SK-N-SH (cell line): Measurements from ENCODE around the gene AGMO. TPM values are rescaled to one million over a fixed set of nuclear protein-coding genes. Genes with fewer than 3 reads are reported as not detected.

Source experiments
- CTCF ChIA-PET: fragments of 300-600, 350-600 bp; formaldehyde crosslinking; extraction: SDS; loops from one replicate; lab custom pipeline; 2021; lab: Yijun Ruan, JAX
- POLR2A ChIA-PET: fragments of 350-600 bp; sonication (Branson Sonifier 250); formaldehyde crosslinking; extraction: SDS; loops from one replicate; lab custom pipeline; 2020; ENCODE audit warnings: antibody characterized with exemption, inconsistent platforms; lab: Yijun Ruan, JAX
- DNase-seq: peaks from one replicate; pipeline ENCODE4 v3.0.0; 2012
- H2AFZ ChIP-seq: fragments of 200-600 bp; sonication (generic); 2 replicates; pipeline ENCODE4 v1.8.1; 2016; ENCODE audit warnings: antibody characterized with exemption, mild to moderate bottlenecking, low read depth
- H3F3A ChIP-seq: fragments of 200-600 bp; sonication (generic); replicated peaks from 2 replicates; pipeline ENCODE3; 2016; ENCODE audit warnings: antibody characterized with exemption, mild to moderate bottlenecking; ENCODE audit not compliant: insufficient read depth
- H3K27ac ChIP-seq, 2 experiments: fragments of 200-500 bp in 1 of 2; fragments of 200-600 bp in 1 of 2; sonication (Bioruptor generic) in 1 of 2; sonication (generic), shearing (Covaris generic) in 1 of 2; 2 replicates each; pipeline versions ENCODE4 v1.5.1 to v1.6.1; 2014 to 2016; ENCODE audit warnings: low read depth in 2 of 2, inconsistent platforms in 1 of 2, low read length in 1 of 2, mild to moderate bottlenecking in 1 of 2, mixed read lengths in 1 of 2
- H3K27me3 ChIP-seq: fragments of 200-600 bp; sonication (generic), shearing (Covaris generic); 2 replicates; pipeline ENCODE4 v1.6.1; 2016; ENCODE audit warnings: mixed run types; ENCODE audit not compliant: insufficient read depth
- H3K36me3 ChIP-seq, 2 experiments: fragments of 200-500 bp in 1 of 2; fragments of 200-600 bp in 1 of 2; sonication (Bioruptor generic) in 1 of 2; sonication (generic) in 1 of 2; replicated peaks in 1 of 2; 2 replicates each; pipeline versions ENCODE3 to v1.5.1; 2014 to 2016; ENCODE audit warnings: low read length in 1 of 2, mild to moderate bottlenecking in 1 of 2; ENCODE audit not compliant: insufficient read depth in 2 of 2, control insufficient read depth in 1 of 2
- H3K4me1 ChIP-seq, 2 experiments: fragments of 200-500 bp in 1 of 2; fragments of 200-600 bp in 1 of 2; sonication (Bioruptor generic) in 1 of 2; sonication (generic), shearing (Covaris generic) in 1 of 2; 2 replicates each; pipeline versions ENCODE4 v1.5.1 to v1.6.1; 2014 to 2016; ENCODE audit warnings: low read depth in 1 of 2, low read length in 1 of 2, mixed run types in 1 of 2; ENCODE audit not compliant: insufficient read depth in 2 of 2, control insufficient read depth in 1 of 2
- H3K4me2 ChIP-seq: fragments of 200-600 bp; sonication (generic), shearing (Covaris generic); 2 replicates; pipeline ENCODE4 v1.6.1; 2017; ENCODE audit warnings: mixed run types
- H3K4me3 ChIP-seq, 2 experiments: fragments of 200-500 bp in 1 of 2; fragments of 200-600 bp in 1 of 2; sonication (Bioruptor generic) in 1 of 2; sonication (generic), shearing (Covaris generic) in 1 of 2; 2 replicates each; pipeline versions ENCODE4 v1.5.1 to v1.8.1; 2014 to 2016; ENCODE audit warnings: low read depth in 2 of 2, inconsistent platforms in 1 of 2, low read length in 1 of 2, mild to moderate bottlenecking in 1 of 2, mixed read lengths in 1 of 2, moderate library complexity in 1 of 2
- H3K79me2 ChIP-seq: fragments of 200-600 bp; sonication (generic); 2 replicates; pipeline ENCODE4 v1.8.1; 2017; ENCODE audit warnings: mild to moderate bottlenecking; ENCODE audit not compliant: insufficient read depth
- H3K9ac ChIP-seq: fragments of 200-600 bp; sonication (generic); 2 replicates; pipeline ENCODE4 v1.6.1; 2017; ENCODE audit warnings: mixed run types
- H3K9me2 ChIP-seq: fragments of 200-600 bp; sonication (generic); 2 replicates; pipeline ENCODE4 v1.6.1; 2017; ENCODE audit warnings: mixed run types
- H3K9me3 ChIP-seq: fragments of 200-600 bp; sonication (generic); 2 replicates; pipeline ENCODE4 v1.6.1; 2017; ENCODE audit warnings: mixed run types, mild to moderate bottlenecking, moderate library complexity
- H4K20me1 ChIP-seq: fragments of 200-600 bp; sonication (generic); 2 replicates; pipeline ENCODE4 v1.6.1; 2017; ENCODE audit warnings: mild to moderate bottlenecking, mixed run types; ENCODE audit not compliant: insufficient read depth
- CHD2 ChIP-seq: fragments of 150-350 bp; IDR thresholded peaks from 2 replicates; pipeline ENCODE4 v1.6.1; 2018; ENCODE audit warnings: low read length; ENCODE audit not compliant: partially characterized antibody
- EP300 ChIP-seq, 2 experiments: IDR thresholded peaks; 2 replicates each; pipeline versions ENCODE4 v1.4.0 to v1.6.1; 2012; ENCODE audit warnings: borderline replicate concordance in 1 of 2, low read depth in 1 of 2, low read length in 1 of 2
- EZH2phosphoT487 ChIP-seq: fragments of 200-600 bp; sonication (generic); IDR thresholded peaks from 2 replicates; pipeline ENCODE4 v1.6.1; 2017; ENCODE audit warnings: low read depth, mixed run types, mild to moderate bottlenecking, antibody characterized with exemption, moderate library complexity, borderline replicate concordance
- FOXJ3 ChIP-seq: sonication (generic); formaldehyde crosslinking; IDR thresholded peaks from 2 replicates; pipeline ENCODE4 v1.5.1; 2020; ENCODE audit warnings: mild to moderate bottlenecking, missing genetic modification reagents
- FOXM1 ChIP-seq: IDR thresholded peaks from 2 replicates; pipeline ENCODE4 v1.4.0; 2012; ENCODE audit warnings: low read depth, mild to moderate bottlenecking
- JUND ChIP-seq: IDR thresholded peaks from 2 replicates; pipeline ENCODE4 v1.4.0; 2012
- MXI1 ChIP-seq: IDR thresholded peaks from 2 replicates; pipeline ENCODE4 v1.6.1; 2012; ENCODE audit warnings: mild to moderate bottlenecking, low read depth, low read length, improper control_type of control experiment
- NFIC ChIP-seq: IDR thresholded peaks from 2 replicates; pipeline ENCODE4 v1.4.0; 2012; ENCODE audit warnings: borderline replicate concordance
- POLR2AphosphoS5 ChIP-seq: IDR thresholded peaks from 2 replicates; pipeline ENCODE4 v1.6.1; 2012; ENCODE audit warnings: low read depth, low read length
- RAD21 ChIP-seq: IDR thresholded peaks from 2 replicates; pipeline ENCODE4 v1.6.1; 2012; ENCODE audit warnings: mild to moderate bottlenecking, low read length
- RCOR1 ChIP-seq: fragments of 150-350 bp; IDR thresholded peaks from 2 replicates; pipeline ENCODE4 v1.6.1; 2017; ENCODE audit warnings: antibody characterized with exemption, low read length
- RFX5 ChIP-seq: IDR thresholded peaks from 2 replicates; pipeline ENCODE4 v1.6.1; 2012; ENCODE audit warnings: mild to moderate bottlenecking, improper control_type of control experiment, low read length
- WGBS: methylation state at CpG from one replicate; pipeline ENCODE4 v1.1.6; 2017; ENCODE audit warnings: low lambda C conversion rate; 5-methylcytosine and 5-hydroxymethylcytosine counted together
- polyA plus RNA-seq, 3 experiments: library from polyadenylated mRNA; depleted of rRNA; stranded (reverse); fragments of >200 nt; gene quantifications; 2 replicates each; pipeline ENCODE4 v1.2.3, GENCODE V29; 2012
- TF ChIP-seq, protein P1 (sequence below): fragments of 150-350 bp; IDR thresholded peaks from 2 replicates; pipeline ENCODE4 v1.6.1; 2017; ENCODE audit warnings: antibody characterized with exemption, low read length, low read depth, borderline replicate concordance
- TF ChIP-seq, protein P2 (sequence below): fragments of 200-600 bp; sonication (generic); IDR thresholded peaks from 2 replicates; pipeline ENCODE4 v1.6.1; 2017; ENCODE audit warnings: antibody characterized with exemption, mild to moderate bottlenecking, moderate library complexity
- TF ChIP-seq, protein P3 (sequence below): IDR thresholded peaks from 2 replicates; pipeline ENCODE4 v1.4.0; 2012; ENCODE audit warnings: low read depth, borderline replicate concordance
- TF ChIP-seq, protein P4 (sequence below): IDR thresholded peaks from 2 replicates; pipeline ENCODE4 v1.6.1; 2012; ENCODE audit warnings: mild to moderate bottlenecking, low read depth, low read length, moderate library complexity
- TF ChIP-seq, protein P5 (sequence below): IDR thresholded peaks from 2 replicates; pipeline ENCODE4 v1.4.0; 2012; ENCODE audit warnings: low read depth, borderline replicate concordance

Gene AGMO
- polyA plus RNA-seq, 1 of the 3 experiments (the other 2 are of a cell fraction): 0.05 TPM

DNA sequence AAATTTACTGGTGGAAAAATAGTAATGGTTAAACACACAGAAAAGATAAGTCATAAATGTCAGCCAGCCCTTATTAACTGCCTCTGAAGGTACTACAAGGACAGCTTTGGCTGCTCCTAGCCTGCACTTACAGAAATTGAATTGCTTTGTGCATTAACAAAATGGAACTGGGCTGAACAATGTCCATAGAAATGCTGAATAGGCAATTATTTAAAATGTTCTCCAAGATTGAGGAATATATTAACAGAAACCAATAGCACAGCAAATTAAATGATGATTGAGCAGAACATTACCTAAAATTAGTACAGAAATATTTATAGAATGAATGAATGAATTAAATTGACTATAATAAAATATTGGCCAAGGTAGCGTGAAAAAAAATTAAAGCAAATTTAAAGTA, 42.4 kb upstream of the AGMO start:
- POLR2A ChIA-PET: interaction anchor here (0.6 kb wide), 1 partner anchor 9 kb away, joined by 5 read pairs; no protein-coding TSS in a partner anchor
- CTCF ChIA-PET: interaction anchor here (0.7 to 1.4 kb wide), 3 partner anchors 8 to 17 kb away, joined by 3 read pairs; no protein-coding TSS in a partner anchor
- WGBS: 67% methylated on average over 1 of the region's 1 CpG
- H3K4me2 ChIP-seq: no peak overlapping the region
- no peak overlapping the region for H3K4me3 ChIP-seq
- TF ChIP-seq EZH2phosphoT487 (no peak), NFIC (no peak)
- TF ChIP-seq, protein P1, sequence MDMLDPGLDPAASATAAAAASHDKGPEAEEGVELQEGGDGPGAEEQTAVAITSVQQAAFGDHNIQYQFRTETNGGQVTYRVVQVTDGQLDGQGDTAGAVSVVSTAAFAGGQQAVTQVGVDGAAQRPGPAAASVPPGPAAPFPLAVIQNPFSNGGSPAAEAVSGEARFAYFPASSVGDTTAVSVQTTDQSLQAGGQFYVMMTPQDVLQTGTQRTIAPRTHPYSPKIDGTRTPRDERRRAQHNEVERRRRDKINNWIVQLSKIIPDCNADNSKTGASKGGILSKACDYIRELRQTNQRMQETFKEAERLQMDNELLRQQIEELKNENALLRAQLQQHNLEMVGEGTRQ: no peak
- TF ChIP-seq, all 33 proteins: peak for 0
- no peaks in the 10 kb centered on the region for H3K36me3 ChIP-seq
- no peaks in the 10 kb centered on the region for H3K27me3 ChIP-seq
- no peak overlapping the region for H3K9ac ChIP-seq
- no peak overlapping the region for H3K27ac ChIP-seq
- H3K79me2 ChIP-seq: no peaks in the 10 kb centered on the region
- no peak overlapping the region for H2AFZ ChIP-seq
- H4K20me1 ChIP-seq: no peaks in the 10 kb centered on the region
- peaks cover 4% of the 10 kb centered on the region; the same call in 1 of the 2 replicates for H3K9me2 ChIP-seq
- H3K9me3 ChIP-seq: no peaks in the 10 kb centered on the region
- no peaks in the 10 kb centered on the region; a peak in 2 of 4 replicates for H3K4me1 ChIP-seq
- no peaks in the 10 kb centered on the region for H3F3A ChIP-seq
- no peak for DNase-seq

DNA sequence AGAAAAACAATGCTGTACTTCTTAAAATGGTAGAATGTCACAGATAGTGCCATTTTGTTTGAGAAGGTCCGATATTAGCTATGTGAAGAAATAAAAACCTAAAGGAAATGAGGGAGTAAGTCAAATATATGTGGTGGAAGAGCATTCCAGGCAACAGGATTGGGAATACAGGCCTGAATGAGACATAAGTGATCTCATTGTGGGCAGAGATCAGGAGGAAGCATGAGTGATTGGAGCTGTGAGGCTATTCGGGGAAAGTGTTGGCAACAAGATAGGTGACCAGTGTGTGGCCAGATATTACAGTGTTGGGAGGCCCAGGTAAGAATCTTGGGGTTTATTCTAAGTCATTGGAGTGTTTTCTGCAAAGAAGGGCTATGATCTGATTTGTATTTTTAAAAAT, 41.3 kb upstream of the AGMO start:
- Histone ChIP-seq H3K79me2 (no peaks in the 10 kb centered on the region), H3K9me2 (peaks cover 4% of the 10 kb centered on the region; the same call in 1 of the 2 replicates), H3K4me1 (no peaks in the 10 kb centered on the region; a peak in 2 of 4 replicates), H3K27me3 (no peaks in the 10 kb centered on the region), H3K27ac (no peak overlapping the region), H4K20me1 (no peaks in the 10 kb centered on the region), H3F3A (no peaks in the 10 kb centered on the region), H2AFZ (no peak overlapping the region), H3K9ac (no peak overlapping the region), H3K9me3 (no peaks in the 10 kb centered on the region), H3K4me3 (no peak overlapping the region), H3K4me2 (no peak overlapping the region), H3K36me3 (no peaks in the 10 kb centered on the region)
- WGBS: 16% methylated on average over 2 of the region's 2 CpGs
- TF ChIP-seq FOXM1 (no peak), RFX5 (no peak), EZH2phosphoT487 (no peak), POLR2AphosphoS5 (no peak), CHD2 (no peak), JUND (no peak), RAD21 (no peak), RCOR1 (no peak), FOXJ3 (CRISPR knock-in tag) (no peak), EP300 (IDR thresholded peaks at IDR 0.05; ENCODE audit: borderline replicate concordance in 1 of 2, low read depth in 1 of 2, low read length in 1 of 2) (no peak), MXI1 (no peak)
- TF ChIP-seq, protein P2, sequence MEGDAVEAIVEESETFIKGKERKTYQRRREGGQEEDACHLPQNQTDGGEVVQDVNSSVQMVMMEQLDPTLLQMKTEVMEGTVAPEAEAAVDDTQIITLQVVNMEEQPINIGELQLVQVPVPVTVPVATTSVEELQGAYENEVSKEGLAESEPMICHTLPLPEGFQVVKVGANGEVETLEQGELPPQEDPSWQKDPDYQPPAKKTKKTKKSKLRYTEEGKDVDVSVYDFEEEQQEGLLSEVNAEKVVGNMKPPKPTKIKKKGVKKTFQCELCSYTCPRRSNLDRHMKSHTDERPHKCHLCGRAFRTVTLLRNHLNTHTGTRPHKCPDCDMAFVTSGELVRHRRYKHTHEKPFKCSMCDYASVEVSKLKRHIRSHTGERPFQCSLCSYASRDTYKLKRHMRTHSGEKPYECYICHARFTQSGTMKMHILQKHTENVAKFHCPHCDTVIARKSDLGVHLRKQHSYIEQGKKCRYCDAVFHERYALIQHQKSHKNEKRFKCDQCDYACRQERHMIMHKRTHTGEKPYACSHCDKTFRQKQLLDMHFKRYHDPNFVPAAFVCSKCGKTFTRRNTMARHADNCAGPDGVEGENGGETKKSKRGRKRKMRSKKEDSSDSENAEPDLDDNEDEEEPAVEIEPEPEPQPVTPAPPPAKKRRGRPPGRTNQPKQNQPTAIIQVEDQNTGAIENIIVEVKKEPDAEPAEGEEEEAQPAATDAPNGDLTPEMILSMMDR: no peak
- TF ChIP-seq, protein P3, sequence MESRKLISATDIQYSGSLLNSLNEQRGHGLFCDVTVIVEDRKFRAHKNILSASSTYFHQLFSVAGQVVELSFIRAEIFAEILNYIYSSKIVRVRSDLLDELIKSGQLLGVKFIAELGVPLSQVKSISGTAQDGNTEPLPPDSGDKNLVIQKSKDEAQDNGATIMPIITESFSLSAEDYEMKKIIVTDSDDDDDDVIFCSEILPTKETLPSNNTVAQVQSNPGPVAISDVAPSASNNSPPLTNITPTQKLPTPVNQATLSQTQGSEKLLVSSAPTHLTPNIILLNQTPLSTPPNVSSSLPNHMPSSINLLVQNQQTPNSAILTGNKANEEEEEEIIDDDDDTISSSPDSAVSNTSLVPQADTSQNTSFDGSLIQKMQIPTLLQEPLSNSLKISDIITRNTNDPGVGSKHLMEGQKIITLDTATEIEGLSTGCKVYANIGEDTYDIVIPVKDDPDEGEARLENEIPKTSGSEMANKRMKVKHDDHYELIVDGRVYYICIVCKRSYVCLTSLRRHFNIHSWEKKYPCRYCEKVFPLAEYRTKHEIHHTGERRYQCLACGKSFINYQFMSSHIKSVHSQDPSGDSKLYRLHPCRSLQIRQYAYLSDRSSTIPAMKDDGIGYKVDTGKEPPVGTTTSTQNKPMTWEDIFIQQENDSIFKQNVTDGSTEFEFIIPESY: no peak
- TF ChIP-seq, protein P1: no peak
- TF ChIP-seq, protein P4, sequence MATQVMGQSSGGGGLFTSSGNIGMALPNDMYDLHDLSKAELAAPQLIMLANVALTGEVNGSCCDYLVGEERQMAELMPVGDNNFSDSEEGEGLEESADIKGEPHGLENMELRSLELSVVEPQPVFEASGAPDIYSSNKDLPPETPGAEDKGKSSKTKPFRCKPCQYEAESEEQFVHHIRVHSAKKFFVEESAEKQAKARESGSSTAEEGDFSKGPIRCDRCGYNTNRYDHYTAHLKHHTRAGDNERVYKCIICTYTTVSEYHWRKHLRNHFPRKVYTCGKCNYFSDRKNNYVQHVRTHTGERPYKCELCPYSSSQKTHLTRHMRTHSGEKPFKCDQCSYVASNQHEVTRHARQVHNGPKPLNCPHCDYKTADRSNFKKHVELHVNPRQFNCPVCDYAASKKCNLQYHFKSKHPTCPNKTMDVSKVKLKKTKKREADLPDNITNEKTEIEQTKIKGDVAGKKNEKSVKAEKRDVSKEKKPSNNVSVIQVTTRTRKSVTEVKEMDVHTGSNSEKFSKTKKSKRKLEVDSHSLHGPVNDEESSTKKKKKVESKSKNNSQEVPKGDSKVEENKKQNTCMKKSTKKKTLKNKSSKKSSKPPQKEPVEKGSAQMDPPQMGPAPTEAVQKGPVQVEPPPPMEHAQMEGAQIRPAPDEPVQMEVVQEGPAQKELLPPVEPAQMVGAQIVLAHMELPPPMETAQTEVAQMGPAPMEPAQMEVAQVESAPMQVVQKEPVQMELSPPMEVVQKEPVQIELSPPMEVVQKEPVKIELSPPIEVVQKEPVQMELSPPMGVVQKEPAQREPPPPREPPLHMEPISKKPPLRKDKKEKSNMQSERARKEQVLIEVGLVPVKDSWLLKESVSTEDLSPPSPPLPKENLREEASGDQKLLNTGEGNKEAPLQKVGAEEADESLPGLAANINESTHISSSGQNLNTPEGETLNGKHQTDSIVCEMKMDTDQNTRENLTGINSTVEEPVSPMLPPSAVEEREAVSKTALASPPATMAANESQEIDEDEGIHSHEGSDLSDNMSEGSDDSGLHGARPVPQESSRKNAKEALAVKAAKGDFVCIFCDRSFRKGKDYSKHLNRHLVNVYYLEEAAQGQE: no peak
- TF ChIP-seq, protein P5, sequence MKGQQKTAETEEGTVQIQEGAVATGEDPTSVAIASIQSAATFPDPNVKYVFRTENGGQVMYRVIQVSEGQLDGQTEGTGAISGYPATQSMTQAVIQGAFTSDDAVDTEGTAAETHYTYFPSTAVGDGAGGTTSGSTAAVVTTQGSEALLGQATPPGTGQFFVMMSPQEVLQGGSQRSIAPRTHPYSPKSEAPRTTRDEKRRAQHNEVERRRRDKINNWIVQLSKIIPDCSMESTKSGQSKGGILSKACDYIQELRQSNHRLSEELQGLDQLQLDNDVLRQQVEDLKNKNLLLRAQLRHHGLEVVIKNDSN: no peak
- ChIA-PET POLR2A (no interaction called here), CTCF (interaction anchor here (0.5 to 1.4 kb wide), 2 partner anchors 13 to 18 kb away, joined by 3 to 4 read pairs; no protein-coding TSS in a partner anchor)
- no peak for DNase-seq
